K562 treated with DMSO at 1 percent for 24 hours (cell line): ENCODE measurements around the gene ASTL. TPM values are rescaled to one million over a fixed set of nuclear protein-coding genes. Genes with fewer than 3 reads are reported as not detected.

Experiments used
- total RNA-seq: library from RNA; unstranded; fragments of 300-600 nt; gene quantifications from 2 replicates; pipeline ENCODE4 v1.2.3, GENCODE V29; 2022; ENCODE audit warnings: low read depth; ENCODE audit not compliant: insufficient read depth

ASTL gene
- not detected in 2 replicates for total RNA-seq

DNA sequence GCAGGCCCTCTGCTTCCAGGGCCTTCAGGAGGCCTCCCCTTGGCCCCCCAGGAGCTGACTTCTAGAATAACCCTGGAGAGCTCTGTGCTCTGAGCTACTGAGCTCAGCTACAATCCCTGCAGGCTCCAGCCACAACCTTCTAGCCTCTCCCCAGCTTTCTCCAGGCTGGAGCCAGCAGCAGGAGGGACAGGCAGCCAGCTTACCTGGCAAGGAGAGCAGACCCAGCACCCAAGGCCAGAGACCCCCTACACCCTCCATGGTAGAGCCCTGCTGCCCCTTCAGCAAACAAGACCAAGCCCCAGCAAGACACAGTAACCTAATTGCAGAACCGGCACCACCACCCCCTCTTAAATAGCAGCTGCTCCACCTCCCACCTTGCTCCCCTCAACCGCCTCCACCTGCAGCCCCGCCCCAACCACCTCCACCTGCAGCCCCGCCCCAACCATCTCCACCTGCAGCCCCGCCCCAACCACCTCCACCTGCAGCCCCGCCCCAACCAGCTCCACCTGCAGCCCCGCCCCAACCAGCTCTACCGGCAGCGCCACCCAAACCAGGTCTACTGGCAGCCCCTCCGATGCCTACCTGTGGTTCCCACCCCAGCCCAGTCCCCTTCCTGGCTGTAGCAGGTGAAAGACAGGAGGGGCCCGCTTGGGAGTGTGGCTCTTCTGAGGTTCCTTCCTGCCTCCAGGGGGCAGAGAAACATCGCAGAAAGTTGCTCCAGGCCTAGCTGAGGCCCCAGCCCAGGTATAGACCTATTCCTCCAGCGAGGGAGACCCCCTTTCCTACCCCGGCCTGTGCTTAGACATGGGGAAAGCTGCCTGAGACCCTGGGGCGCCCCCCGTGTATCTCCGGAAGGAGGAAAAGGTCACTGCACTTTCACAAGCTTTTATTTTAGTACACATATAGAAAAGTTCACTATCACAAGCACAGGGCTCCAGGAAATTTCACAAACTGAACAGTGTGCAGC lies at the start of gene ASTL:
TSS of gene ASTL (minus strand) at position 324 of the 967 bp plus-strand sequence. CDS start at position 258, 66 bp downstream.

DNA sequence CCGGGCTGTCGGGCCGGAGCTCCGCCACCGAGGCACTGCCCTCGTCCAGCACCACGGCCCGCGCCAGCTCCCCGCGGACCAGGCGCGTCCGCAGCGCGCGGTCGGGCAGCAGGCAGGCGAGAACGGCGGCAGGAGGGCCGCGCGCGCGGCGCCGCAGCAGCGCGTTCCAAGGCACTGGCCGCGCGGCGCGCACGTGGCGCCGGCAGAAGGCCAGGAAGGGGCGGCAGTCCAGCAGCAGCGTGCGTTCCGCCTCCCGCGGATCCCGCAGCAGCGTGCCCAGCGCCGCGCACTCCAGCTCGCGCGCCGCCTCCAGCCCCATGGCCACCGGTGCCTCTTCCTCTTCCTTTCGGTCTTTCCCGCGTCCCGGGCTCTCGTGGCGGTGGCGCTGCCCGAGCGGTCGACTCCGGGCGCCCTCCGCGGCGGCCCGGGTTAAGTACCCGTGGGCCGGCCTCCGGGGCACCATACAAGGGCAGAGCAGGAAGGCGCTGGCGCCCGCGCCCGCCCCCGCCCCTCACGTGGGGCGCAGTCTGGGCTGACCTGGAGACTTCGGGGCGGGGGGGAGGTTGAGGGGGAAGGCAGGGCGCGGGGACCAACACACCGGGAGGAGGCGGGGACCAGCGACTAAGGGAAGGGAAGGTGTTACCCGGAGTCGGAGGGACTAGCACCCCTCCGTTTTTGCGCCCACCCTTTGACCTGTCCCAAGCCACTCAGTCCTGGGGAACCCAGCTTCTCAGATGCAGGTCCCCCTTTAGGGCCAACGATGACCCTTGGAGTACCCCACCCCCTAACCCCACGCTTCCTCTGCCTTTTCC lies 6.9 kb upstream of the ASTL start, which contains the start of gene DUSP2:
TSS of gene DUSP2 (minus strand) at position 405 of the 812 bp plus-strand sequence. CDS start at position 319, 86 bp downstream.

DNA sequence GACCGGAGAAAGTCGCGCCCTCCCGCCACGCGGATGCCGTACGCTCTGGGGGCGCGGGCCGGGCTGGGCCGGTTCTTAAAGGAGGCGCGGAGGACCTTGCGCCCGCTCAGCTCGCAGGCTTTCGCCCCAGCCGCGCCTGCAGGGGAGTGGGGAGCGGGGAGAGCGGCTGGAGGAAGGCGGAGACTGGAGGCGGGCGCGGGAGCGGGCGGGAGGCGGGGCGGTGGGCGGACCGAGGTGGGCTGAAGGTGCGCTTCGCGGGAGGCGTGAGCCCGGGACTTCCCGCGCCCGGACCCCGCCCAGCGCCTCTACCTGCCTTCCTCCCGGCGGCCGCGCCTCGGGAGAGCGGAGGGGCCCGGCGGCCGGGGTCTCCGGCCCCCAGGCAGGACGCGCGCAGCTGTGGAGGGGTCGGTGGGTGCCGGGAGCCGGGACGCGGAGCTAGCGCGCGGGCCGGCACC lies 21.9 kb downstream of the ASTL start, which contains the start of gene ADRA2B:
TSS of gene ADRA2B (minus strand) at position 148 of the 455 bp plus-strand sequence. CDS start 422 bp downstream, outside the sequence.

Other genes with a start within 250 kb of the ASTL start
- gene ANKRD36C, start 146.7 kb downstream of the ASTL start, total RNA-seq: 2.4 and 5.1 TPM in 2 replicates
- 0.46 and 0.85 TPM in 2 replicates for gene GPAT2, start 103.6 kb downstream of the ASTL start, total RNA-seq
- gene ADRA2B, start 21.9 kb downstream of the ASTL start, total RNA-seq: not detected in 2 replicates
- gene DUSP2, start 6.9 kb upstream of the ASTL start, total RNA-seq: 0.43 TPM in 1 of 2 replicates, not detected in the other
- 97.6 and 105 TPM in 2 replicates for gene STARD7, start 70.3 kb upstream of the ASTL start, total RNA-seq
- gene TMEM127, start 127.5 kb upstream of the ASTL start, total RNA-seq: 29.3 and 31.7 TPM in 2 replicates
- gene CIAO1, start 127.7 kb upstream of the ASTL start, total RNA-seq: 107 and 112 TPM in 2 replicates
- 216 and 221 TPM in 2 replicates for gene SNRNP200, start 167.0 kb upstream of the ASTL start, total RNA-seq
- 3.6 and 4.2 TPM in 2 replicates for gene ITPRIPL1, start 186.8 kb upstream of the ASTL start, total RNA-seq
- 64.5 and 68.0 TPM in 2 replicates for gene NCAPH, start 197.3 kb upstream of the ASTL start, total RNA-seq